Mucosa of descending colon (tissue), 3 donors: Measurements from ENCODE around the gene KCNA4. TPM values are rescaled to one million over a fixed set of nuclear protein-coding genes. Genes with fewer than 3 reads are reported as not detected.

Source experiments
- ATAC-seq: fragments of 200-7000 bp; cut with Tn5 transposase; one replicate; pipeline ENCODE4 v1.9.1; 2020; ENCODE audit warnings: mild to moderate bottlenecking, moderate library complexity
- DNase-seq, 3 donors: peaks; one replicate each; pipeline ENCODE4 v3.0.0-alpha.2; 2020
- H3K36me3 ChIP-seq: fragments of 200-600 bp; one replicate; pipeline ENCODE4 v1.8.0; 2021; ENCODE audit warnings: low read depth, mild to moderate bottlenecking
- H3K4me1 ChIP-seq: fragments of 200-600 bp; one replicate; pipeline ENCODE4 v1.8.0; 2021; ENCODE audit warnings: low read depth, mild to moderate bottlenecking
- H3K4me3 ChIP-seq: fragments of 200-600 bp; one replicate; pipeline ENCODE4 v1.8.0; 2021; ENCODE audit warnings: mild to moderate bottlenecking
- H3K9me3 ChIP-seq: fragments of 200-600 bp; one replicate; pipeline ENCODE4 v1.8.0; 2021; ENCODE audit warnings: mild to moderate bottlenecking
- intact Hi-C, 2 donors: fragments of 100-400 bp; cut with DNase I in 1 of 2; cut with micrococcal nuclease in 1 of 2; formaldehyde crosslinking; loops; one replicate each; pipeline versions ENCODE4 v1.11.0 to v1.11.1; 2022; cut with DNase I, micrococcal nuclease
- total RNA-seq, 3 donors: library from RNA; stranded (reverse); fragmentation: NEBNext Ultra II Directional in 2 of 3; extraction: Animal tissue kit (Norgen Biotek cat#: 25700) in 2 of 3; gene quantifications; one replicate each; pipeline versions ENCODE4 v1.2.1 to v1.2.4, GENCODE V29; 2021 to 2023
- TF ChIP-seq, protein P1 (sequence below): fragments of 200-600 bp; IDR thresholded peaks from one replicate; pipeline ENCODE4 v1.8.0; 2022; ENCODE audit warnings: antibody characterized with exemption, mild to moderate bottlenecking
- donor health status: DM: no; HTN: no; CAD: no; lungs with moderate emphysema.
- donor health status: DM: no; HTN: no; CAD: no.
- donor health status: DM: no; HTN: yes; CAD: no.

The KCNA4 gene
- total RNA-seq, 3 donors from 2014 or later, result 0.32 TPM; not detected in 2

DNA sequence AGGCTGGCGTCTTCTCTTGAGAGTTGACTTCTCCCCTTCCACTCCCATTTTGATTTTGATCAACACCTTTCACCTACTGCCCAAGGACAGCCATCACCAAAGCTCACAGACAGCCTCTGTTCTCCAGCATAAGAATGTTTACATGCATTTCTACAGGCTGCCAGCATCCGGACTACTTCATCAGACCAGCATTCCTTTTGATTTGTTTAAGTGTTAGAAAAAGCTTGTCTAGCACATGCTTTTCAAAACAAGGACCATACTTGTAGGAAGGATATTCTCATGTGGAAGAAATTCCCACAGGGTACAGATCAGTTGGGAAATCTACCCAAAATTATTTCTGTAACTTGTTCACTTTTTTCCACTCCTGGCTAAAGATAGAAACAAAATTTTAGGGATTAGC, 6.2 kb upstream of the KCNA4 start:
- TF ChIP-seq, protein P1, sequence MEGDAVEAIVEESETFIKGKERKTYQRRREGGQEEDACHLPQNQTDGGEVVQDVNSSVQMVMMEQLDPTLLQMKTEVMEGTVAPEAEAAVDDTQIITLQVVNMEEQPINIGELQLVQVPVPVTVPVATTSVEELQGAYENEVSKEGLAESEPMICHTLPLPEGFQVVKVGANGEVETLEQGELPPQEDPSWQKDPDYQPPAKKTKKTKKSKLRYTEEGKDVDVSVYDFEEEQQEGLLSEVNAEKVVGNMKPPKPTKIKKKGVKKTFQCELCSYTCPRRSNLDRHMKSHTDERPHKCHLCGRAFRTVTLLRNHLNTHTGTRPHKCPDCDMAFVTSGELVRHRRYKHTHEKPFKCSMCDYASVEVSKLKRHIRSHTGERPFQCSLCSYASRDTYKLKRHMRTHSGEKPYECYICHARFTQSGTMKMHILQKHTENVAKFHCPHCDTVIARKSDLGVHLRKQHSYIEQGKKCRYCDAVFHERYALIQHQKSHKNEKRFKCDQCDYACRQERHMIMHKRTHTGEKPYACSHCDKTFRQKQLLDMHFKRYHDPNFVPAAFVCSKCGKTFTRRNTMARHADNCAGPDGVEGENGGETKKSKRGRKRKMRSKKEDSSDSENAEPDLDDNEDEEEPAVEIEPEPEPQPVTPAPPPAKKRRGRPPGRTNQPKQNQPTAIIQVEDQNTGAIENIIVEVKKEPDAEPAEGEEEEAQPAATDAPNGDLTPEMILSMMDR, result no peak
- Histone ChIP-seq H3K4me3 (no peak overlapping the region), H3K4me1 (no peaks in the 10 kb centered on the region), H3K36me3 (no peaks in the 10 kb centered on the region), H3K9me3 (no peaks in the 10 kb centered on the region)
- ATAC-seq, result no peak
- intact Hi-C loops, result no loop called here
- no peak for DNase-seq

DNA sequence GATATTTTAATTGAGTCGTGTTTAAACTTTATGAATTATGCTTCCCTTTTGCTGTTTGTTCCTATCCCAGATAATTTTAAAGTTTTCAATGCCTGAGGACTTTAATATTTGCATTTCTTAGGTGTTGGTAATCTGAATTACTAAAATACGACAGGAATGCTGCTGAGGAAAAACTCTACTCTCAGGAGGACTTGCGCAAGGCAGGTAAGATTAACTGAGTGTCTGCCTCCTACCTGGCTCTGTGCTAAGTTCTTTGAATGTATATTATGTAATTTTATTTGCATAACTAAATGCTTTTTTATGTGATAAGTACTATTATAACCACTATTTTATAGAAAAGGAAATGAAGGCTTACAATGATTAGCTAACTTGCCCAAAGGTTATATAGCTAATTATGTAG, 2.7 kb upstream of the KCNA4 start:
- Histone ChIP-seq H3K4me1 (no peaks in the 10 kb centered on the region), H3K36me3 (no peaks in the 10 kb centered on the region), H3K9me3 (no peaks in the 10 kb centered on the region), H3K4me3 (no peak overlapping the region)
- DNase-seq (no peak), ATAC-seq (no peak)
- TF ChIP-seq, protein P1, result no peak
- intact Hi-C loops, result no loop called here

DNA sequence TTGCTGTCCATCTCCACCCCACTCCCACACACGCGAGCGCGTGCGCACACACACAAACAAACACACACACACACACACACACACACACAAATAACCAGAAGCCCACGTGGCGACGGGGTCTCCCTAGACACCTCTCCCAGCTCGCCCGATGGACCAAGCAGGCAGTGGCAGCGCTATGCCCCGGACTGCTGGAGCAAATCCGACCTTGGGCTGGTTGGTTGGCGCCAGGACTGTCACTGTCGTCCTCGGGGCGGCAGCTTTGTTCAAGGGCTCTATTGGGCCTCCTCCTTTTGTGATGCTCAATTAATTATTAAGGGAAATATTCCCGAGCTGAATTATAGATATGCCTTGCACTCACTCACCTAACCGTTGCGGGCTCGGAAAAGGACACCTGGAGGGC, 1.7 kb upstream of the KCNA4 start:
- Histone ChIP-seq H3K9me3 (no peaks in the 10 kb centered on the region), H3K4me3 (no peak overlapping the region), H3K36me3 (no peaks in the 10 kb centered on the region), H3K4me1 (no peaks in the 10 kb centered on the region)
- intact Hi-C loops, result no loop called here
- ATAC-seq, result no peak
- TF ChIP-seq, protein P1, result no peak
- DNase-seq, result peak in 1 of 3 donors; percentile 45

DNA sequence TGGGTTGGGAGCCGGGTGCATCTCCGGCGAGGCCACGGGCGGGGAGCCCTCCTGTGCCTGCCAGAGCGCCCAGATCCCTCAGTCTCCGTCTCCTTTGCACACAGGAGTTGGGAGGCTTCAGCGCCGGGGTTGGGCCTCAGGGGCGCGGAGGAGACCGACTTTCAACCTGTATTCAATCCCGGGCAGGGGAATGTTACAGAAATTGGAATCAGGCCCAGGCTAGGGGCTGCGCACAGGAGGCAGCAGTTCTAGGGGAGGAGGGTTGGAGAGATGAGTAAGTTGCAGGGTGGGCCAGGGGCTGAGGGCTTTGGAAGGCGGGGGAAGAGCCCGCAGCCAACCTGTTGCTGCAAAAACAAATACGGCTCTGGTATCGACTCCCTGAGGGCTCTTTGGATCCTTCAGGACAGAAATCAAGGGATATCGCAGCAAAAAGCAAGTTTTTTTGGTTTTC, 640 bp upstream of the KCNA4 start:
- intact Hi-C loops, result no loop called here
- H3K4me3 ChIP-seq, result no peak overlapping the region
- no peaks in the 10 kb centered on the region for H3K4me1 ChIP-seq
- H3K9me3 ChIP-seq, result no peaks in the 10 kb centered on the region
- TF ChIP-seq, protein P1, result no peak
- no peaks in the 10 kb centered on the region for H3K36me3 ChIP-seq
- ATAC-seq (no peak), DNase-seq (no peak)

DNA sequence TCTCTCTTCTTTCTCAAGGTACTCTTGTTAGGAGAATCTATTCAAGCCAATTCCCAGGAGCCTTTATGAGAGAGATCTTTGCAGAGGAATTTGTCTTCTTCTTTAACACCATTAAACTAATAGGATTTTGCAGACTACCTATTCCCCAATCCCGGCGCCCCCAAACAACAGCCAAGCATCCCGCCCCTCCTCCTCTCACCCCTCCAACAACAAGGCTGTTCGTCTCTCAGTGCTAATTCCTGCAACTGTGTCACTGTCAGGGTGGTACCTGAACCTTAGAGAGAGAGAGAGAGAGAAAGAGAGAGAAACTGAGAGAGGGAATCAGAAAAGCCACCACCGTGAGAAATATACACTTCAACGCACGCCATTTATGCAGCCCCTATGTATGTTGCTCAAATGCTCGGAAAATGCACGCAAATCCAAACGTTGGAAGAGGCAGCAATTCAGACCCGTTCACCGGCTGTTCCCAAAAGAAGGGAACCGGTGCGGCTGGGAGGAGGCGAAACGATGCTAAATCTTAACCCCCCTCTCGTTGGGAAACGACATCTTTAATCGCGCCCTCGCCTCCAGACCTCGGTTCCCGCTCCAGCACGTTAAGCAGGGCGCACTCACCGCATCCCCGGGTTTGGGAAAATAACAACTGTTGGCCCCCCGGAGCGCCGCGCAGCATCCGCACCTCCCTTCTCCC, 961 bp downstream of the KCNA4 start:
- H3K36me3 ChIP-seq, result no peaks in the 10 kb centered on the region
- intact Hi-C loops, result no loop called here
- DNase-seq (no peak), ATAC-seq (no peak)
- no peaks in the 10 kb centered on the region for H3K4me1 ChIP-seq
- H3K4me3 ChIP-seq, result no peak overlapping the region
- TF ChIP-seq, protein P1, result no peak
- no peaks in the 10 kb centered on the region for H3K9me3 ChIP-seq
